NCI-H2081 (cell line): ENCODE results near the gene ZNF214.

ENCODE experiments used
- DNase-seq, 2 experiments: peaks; one replicate each; lab custom pipeline; 2025; lab: John Stamatoyannopoulos, UW

The ZNF214 gene

DNA sequence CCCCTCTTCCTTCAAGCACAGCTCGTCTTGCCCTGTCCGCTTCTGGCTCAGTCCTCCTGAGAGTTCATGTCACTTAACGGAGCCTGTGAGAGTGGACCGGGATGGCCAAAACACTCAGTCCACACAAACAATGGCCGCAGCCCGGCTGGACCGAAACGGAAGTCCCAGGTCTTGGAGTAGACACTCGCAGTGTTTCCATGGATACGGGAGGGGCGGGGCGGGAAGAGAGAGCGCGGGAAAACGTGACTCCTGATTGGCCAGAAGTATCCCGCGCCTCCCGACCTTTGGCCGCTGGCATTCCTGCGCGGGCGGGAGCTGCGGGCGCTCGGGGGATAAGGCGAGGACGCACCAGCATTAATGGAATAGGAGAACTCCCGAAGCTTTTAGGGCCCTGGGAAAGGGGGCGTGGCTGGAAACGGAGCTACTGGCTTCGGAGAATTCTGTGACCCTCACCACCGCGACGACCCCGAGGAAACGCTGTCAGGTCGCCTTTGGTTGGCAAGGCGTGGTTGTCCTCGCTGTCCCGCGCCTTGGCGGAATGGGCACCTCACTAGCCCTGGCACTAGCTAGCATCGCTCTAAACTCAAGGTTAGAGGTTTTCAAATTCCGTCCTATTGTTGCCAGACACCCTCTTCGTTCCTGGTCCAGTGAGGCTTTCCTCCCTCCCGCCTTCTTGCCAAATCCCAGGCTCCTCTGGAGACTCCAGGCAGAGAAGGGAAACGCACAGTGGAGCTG lies at the start of gene ZNF214, which contains the start of gene NLRP14:
ZNF214 (minus strand) TSS at position 164 of the 735 bp plus-strand sequence. CDS start 17,511 bp downstream, outside the sequence.
NLRP14 (plus strand) TSS at position 297 of the 735 bp plus-strand sequence. CDS start 18,108 bp downstream, outside the sequence.
- peak; percentile 85 to 91 for DNase-seq

DNA sequence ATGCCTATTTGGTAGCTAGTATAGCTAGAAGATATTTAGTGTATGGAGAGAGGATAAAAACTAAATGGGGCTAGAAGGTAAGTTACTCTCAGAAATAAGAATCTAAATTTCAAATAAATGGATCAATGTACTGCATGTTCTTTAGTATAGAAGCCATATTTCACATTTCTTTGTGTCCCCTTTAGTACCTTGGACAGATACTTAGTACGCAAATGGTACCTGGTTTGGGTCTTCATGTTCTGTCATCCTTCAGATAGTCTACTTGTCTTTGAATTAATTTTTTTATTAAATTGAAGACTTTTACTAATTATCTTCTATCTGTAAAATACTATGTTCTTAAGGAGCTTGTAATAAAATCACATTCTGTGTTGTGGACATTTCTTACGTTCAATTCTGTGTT lies 42.4 kb upstream of the ZNF214 start:
- DNase-seq = no peak

DNA sequence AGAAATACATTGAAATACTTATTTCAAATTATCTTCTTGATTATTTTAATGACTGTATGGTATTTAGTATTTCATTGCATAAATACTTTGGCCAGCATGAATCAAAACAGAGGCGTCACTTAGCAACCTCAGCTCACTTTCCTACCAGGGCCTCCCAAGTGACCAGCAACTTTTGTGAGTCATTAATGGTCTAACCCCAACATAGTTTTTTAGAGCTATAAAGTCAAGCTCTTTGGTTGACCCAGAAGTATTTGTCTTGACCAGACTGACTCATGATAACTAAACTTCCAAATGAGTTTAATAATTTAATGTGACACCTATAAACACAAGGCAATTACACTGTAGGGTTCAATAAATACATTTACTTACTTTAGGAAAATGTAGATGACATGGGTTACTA lies 40.7 kb upstream of the ZNF214 start:
- DNase-seq = no peak

DNA sequence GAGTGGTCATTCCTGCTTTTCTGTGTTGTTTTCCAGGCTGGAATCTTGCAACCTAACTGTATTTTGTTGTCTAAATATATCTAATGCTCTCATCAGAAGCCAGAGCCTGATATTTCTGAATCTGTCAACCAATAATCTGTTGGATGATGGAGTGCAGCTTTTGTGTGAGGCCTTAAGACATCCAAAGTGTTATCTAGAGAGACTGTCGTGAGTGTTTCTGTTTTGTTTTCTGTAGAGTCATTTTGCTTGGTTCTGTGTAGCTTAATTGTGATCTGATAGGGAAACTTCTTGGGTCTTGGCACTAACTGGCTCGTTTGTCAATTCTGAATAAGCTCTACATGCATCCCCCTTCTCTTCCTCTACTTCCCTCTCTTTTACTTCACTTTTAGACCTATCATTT lies 37.5 kb upstream of the ZNF214 start:
- no peak for DNase-seq

DNA sequence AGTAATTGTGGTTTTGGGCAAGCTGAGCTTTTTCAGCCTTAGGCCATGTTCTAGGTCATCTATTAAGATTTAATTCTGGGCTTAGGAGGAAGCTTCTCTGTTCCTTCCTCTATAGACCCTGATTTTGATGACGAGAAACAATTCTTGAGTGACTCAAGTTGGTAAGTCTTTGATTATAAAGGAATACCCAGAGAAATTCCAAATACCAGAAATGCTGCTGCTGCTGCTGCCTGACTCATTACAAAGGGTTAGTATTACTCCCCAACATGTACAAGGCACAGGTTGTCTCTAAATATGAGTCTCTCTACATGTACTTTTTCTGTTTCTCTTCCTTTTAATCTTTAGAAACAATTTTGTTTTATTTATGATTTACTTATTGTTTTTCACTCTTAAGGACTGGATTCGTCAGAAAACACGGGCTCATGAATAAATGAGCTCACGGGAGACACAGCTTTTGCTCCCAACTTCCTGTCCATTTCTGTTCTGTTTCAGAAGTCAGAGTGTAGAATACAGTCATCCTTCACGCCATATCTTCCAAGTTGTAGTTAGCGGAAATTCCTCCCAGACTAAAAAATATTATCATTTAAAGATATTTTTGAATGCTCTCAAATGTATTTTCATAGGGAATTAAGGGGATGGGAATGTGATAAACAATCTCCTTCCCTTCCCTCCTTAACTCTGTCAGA lies 36.8 kb upstream of the ZNF214 start:
- DNase-seq = no peak

DNA sequence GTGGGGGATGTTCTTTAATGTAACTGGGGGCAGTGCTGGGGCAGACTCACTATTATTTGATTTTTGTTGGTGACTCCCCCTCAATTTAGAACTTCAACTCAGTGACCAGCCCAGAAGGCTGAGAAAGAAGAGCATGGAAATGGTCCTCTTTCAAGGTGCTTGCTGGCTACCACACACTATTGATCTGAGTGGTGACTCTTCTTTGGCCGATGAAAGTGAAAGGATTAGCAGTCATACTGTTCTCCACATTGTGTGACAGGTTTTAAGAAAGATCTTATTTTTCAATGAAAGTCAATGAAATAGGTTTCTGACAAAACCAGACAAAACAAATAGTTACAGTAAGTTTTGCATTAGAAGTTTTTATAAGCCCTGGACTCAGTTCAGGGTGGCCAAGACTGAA lies 30.0 kb upstream of the ZNF214 start:
- DNase-seq = no peak

DNA sequence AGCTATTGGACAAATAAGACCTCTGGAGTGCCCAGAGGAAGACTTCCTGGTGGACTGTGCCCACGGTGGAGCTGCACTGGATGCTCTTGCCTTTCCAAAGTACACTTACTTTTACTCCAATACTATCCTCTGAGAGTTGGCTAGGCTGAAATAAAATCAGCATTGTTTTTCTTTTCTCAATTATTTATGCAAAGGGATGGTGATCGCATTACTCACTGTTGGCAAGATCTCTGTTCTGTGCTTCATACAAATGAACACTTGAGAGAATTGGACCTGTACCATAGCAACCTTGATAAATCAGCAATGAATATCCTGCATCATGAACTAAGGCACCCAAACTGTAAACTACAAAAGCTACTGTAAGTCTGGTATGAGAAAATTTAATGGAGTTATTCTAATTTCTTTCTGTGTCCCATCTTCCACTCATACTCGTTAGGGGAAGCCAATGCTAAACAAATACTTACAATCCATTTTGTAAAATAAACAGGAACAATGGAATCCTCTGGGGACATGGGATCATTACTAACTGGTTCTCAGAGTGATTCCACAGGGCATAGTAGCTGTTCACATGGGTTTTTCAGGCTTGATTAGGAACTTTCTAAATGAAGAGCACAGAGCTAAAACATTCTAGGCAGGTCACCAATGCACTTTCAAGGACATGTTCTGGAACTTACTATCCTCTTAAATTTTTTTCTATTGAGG lies 26.5 kb upstream of the ZNF214 start:
- no peak for DNase-seq

DNA sequence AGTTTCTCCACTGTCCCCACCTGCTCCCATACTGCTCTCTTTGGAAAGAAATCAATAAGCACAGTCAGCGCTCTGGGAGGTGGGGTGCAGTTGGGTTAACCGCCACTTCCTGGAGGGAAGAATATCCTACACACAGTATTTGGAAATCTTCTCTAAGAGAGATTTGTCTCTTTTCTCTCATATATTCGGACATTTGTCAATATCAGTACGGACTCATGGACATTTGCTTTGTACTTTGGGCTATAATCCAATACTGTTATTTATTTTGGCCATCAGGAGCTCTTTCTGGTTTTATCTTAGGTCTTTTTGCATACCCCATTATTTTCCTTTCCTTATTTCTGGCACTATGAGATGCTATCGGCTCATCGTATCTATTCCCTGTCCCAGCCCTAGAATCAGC lies 13.9 kb upstream of the ZNF214 start:
- DNase-seq = no peak

DNA sequence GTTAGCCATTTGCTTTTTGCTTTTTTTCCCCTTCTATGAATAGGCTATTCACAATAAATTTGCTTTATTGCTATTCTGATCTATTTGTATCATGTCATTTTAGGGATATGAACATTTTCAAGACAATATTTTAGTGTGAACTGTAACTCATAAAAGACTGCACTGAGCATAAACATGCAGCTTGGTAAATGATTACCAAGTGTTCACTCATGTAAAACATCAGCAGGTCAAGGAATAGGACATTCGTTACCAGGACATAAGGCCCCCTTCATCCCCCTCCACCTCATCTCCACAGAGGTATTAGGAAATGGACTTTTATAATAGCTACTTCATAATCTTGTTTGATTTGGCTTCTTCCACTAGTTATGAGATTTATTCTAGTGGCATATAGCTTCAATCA lies 12.5 kb upstream of the ZNF214 start:
- DNase-seq = no peak

DNA sequence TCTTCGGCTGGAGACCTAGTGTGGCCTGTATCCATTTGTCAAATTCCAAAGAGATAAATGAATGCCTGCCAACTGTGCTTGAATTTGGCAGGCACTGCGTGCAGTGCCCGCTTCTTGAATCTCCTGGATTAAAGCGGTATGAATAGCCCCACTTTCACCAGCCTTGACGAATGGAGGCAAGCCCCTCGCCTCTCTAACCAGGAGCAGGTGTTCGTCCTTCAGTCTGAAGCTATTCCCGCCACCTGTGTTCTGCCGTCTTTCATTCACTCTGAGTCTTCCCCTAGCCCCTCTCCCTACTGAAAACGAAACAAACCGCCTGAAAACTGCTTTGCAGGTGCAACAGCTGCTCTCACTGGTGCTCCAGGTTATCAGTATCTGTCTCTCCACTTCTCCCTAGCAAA lies 11.3 kb upstream of the ZNF214 start:
- no peak for DNase-seq

DNA sequence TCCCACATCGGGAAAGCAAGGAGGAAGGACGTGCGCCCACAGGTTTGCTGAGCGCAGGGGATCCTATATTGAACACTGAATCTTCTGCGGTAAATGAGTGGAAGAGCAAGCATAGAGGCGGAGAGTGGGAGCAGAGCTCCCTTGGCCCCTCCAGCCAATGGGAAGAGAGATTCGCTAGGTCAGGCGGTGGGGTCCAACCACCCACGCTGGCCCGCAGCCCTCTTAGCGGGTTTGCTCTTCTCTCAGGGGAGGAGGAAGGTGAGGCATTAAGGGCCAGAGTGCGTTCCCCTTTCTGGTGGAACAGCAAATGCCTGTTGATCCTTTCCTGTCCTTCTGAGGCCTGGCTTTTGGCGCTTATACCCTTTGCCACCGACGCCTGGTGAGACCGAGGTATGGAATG lies 10.7 kb upstream of the ZNF214 start:
- no peak for DNase-seq

DNA sequence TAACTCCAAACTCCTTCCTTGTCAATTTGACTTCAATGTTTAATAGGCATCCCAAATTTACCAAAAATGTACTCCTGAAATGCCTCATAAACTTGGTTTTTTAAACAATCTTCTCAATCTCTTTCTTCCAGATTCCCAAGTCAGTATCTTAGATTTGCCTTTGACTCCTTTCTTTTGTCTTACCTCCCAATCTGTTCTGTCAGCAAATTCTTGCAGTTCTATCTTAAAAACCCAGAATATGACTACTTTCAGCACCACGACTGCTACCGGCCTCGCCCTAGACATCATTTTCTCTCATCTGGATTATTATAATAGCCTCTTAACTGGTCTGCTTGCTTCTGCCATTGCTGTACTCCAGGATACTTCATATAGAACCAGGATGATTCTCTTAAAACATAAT lies 8.0 kb upstream of the ZNF214 start:
- no peak for DNase-seq

DNA sequence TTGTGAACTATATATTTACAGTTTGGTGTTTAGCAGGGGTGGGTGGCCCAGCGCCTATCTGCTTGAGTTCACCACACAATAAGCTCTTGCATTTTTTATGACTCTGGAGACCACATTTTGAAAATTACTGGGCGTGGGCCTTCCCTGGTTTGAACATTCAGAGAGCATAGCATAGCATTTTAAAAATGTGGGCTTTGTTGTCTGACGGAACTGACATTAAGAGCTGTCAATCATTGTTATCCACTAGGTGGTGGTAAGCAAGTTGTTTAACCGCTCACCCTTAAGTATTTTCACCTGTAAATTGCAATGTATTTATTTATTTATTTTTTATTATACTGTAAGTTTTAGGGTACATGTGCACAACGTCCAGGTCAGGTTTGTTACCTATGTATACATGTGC lies 1.2 kb upstream of the ZNF214 start:
- no peak for DNase-seq

DNA sequence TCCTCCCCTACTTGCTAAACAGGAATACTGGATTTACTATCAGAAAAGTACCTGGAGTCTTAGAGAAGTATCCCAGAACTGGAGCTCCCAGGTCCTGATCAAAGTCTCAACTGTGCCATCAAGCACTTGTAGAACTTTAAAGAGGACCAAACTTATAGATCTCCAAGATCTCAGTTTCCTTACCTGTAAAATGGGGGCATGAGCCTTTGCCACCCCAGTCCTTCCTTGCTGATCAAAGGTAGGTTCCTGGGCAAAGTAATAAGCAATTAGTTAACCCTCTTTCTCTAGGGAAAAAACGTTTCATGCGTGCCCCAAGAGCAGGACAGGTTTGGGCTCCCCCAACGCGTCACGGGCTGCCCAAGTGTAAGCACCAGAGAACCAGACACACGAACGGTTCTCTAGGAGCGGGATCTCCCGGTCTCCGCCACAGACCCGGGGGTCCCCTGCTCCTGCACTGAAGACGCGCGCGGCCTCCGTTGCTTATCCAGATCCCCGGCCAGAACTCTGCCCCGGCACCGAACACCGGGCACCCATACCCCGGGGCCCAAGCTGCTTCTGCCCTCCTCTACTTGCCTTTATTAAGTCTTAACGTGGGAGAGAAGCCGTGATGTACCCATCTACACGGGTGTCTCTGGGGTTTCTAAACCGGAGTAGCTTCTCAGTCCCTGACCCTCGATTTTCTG lies 505 bp downstream of the ZNF214 start:
- peak; percentile 4 to 35 for DNase-seq

DNA sequence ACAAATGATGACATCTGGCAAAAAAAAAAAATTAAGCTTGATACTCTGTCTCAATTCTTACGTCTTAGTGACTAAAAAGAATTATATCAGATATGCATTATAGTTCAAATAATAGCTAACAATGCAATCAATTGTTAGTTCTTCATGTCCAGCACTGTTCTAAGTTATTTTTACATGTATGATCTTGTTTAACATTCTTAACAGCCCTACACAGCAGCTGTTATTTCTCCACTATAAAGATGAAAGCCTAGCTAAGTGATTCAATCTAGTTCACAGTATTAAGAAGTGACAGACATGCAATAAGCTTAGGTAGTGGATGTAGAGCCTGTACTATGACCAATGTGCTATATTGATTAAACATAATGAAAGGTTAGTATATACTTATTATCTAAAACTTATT lies 4.1 kb downstream of the ZNF214 start:
- DNase-seq = no peak

DNA sequence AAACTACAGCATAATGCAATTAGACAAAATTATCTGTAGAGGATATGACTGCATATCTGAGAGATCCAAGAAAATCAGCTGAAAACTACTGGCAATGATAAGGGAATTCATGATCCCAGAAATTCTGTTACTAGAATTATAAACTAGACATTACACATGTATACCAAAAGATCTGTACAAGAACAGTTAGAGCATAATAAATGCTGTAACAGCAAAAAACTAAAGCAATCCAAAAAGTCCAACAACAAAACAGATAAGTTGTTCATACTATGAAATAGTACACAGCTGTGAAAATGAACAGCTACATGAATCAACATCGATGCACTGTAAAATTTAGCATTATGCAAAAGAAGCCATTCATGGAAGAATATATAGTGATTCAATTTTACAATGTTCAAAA lies 6.0 kb downstream of the ZNF214 start:
- no peak for DNase-seq

DNA sequence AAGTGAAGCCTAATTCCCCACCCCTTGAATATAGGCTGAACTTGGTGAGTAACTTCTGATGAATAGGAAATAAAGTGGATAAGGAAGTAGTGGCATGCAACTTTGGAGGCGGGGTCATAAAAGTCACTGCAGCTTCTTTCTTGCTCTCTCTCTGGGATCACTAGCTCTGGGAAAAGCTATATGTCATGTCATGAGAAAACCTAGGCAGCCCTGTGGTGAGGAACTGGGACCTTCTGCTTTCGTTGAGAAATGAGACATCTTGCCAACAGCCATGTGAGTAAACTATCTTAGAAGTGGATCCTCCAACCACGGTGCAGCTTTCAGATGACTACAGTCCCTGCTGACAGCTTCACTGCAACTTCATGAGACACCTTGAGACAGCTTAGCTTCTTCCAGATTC lies 15.7 kb downstream of the ZNF214 start:
- no peak for DNase-seq

DNA sequence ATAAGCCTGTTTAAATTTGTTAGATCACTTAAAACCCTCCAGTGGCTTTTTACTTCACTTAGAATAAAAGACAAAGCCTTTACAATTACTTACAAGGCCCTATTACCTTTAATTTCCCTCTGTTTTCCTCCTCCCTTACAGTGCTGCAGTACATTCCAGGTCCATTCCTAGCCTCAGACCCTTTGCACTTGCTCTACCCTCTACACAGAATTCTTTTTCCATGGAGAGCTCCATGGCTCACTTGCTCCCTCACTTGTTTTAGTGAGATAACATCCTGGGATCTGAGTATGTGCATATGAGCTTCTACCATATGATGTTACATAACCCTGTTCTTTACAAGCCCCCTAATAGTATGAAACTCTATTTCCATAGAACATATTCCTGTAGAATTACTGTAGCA lies 24.4 kb downstream of the ZNF214 start:
- DNase-seq = no peak

DNA sequence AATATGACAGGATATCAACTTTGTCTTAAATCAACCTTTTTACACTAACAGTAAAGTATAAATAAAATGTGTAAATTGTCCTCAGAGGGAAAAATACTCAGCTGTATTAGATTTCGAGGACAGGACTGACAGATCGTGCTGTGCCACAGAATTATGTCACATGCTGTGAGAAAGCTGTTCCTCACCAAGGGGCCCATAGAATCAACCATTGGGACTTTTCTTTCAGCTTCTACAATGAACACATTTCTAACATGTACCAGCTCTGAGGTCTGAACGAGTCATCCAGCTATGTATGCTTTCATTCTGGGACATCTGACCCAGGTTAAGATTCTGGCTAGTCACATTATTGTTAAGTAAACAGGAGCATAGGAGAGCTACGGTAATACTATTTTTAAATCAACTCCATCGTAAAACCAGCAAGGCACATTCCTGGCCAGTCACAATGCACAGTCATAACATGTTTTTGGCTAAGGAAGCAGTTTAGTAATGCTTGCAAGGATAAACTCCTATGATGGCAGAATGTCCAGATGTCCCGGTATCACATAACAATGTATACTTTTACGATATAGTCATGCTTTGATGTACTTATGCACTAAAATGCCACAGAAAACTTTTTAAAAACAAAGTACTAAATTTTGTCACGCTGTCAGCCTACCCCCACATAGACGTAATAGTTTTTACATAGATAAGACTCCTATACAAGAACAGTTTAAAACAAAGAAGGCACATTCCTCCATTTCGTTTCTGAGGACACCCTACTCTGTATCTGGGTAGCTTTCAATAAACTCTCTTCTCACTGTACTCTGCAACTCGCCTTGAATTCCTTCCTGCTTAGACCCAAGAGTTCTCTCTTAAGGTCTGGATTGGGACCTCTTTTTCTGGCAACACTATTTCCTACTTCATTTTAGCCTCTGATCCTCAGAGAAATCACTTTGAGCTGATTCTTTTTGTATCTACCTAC lies 27.4 kb downstream of the ZNF214 start:
- DNase-seq = no peak

DNA sequence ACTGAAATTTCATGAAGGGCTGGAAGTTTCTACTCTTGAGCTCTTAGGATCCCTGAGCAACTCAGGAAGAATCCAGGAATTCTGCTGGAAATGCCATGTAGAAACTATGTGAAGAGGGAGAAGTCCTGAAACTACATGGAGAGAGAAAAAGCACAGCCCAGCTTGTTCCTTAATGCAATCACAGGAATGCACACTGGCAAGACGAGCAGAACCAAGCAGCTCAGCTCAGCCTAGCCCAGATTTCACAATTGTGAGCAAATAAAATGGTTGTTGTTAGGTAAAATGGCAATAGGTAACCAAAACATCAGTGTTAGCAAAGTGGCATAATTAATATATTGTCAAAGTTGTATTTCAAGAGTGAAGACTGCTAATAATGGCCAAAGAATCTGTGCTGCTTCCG lies 28.1 kb downstream of the ZNF214 start:
- DNase-seq = no peak

DNA sequence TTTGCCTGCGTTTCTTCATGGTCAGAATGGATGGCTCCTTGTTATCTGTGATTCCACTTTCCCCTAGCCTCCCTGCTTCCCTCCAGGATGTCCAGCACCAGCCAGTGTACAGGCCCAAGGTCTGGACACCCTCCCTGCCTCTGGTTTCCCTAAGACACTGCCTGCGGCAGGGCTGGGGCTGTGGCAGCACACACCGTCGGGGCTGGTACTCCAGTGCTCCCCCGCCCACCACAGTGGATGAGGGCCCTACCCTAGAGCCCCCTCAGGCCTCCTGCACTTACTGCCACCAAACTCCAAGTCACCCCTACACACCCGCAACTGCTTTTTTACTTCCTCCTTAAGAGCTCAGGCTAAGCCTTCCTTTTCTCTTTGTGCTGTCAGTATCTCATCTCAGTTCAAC lies 28.9 kb downstream of the ZNF214 start:
- no peak for DNase-seq
